ENCODE results near the gene MNAT1.
A peak's percentile ranks its signal among the peaks of the same experiment; 100 is the strongest.

MNAT1 gene

GRCh38 chr14:60893911-60894310 lies 159.3 kb downstream of the MNAT1 start:
- DNase-seq: no peak

GRCh38 chr14:60904381-60904780 lies 169.8 kb downstream of the MNAT1 start:
- DNase-seq: no peak

GRCh38 chr14:60905923-60906322 lies 171.4 kb downstream of the MNAT1 start:
- DNase-seq: no peak

GRCh38 chr14:60915781-60916180 lies 181.2 kb downstream of the MNAT1 start:
- DNase-seq: no peak

- DNase-seq: no peak
These were observed 187.5 kb downstream of the MNAT1 start for GRCh38 chr14:60922050-60922449.

GRCh38 chr14:60925286-60925685 lies 190.7 kb downstream of the MNAT1 start:
- DNase-seq: no peak

GRCh38 chr14:60926002-60926401 lies 191.4 kb downstream of the MNAT1 start:
- no peak for DNase-seq

GRCh38 chr14:60931218-60931617 lies 196.7 kb downstream of the MNAT1 start:
- DNase-seq: no peak

- DNase-seq: no peak
These were observed 199.5 kb downstream of the MNAT1 start for GRCh38 chr14:60933920-60934655.

GRCh38 chr14:60935319-60935718 lies 200.8 kb downstream of the MNAT1 start:
- no peak for DNase-seq

- no peak for DNase-seq
These were observed 209.1 kb downstream of the MNAT1 start for GRCh38 chr14:60943637-60944032.

GRCh38 chr14:60944204-60944603 lies 209.6 kb downstream of the MNAT1 start:
- DNase-seq: no peak

GRCh38 chr14:60945984-60946383 lies 211.4 kb downstream of the MNAT1 start:
- DNase-seq: peak; percentile 19

GRCh38 chr14:60946773-60947172 lies 212.2 kb downstream of the MNAT1 start:
- no peak for DNase-seq

- DNase-seq: no peak
These were observed 217.3 kb downstream of the MNAT1 start for GRCh38 chr14:60951776-60952435.

- no peak for DNase-seq
These were observed 221.6 kb downstream of the MNAT1 start for GRCh38 chr14:60956202-60956601.

- no peak for DNase-seq
These were observed 222.1 kb downstream of the MNAT1 start for GRCh38 chr14:60956632-60957031.

- no peak for DNase-seq
These were observed 223.6 kb downstream of the MNAT1 start for GRCh38 chr14:60958146-60958545.

GRCh38 chr14:60963761-60964160 lies 229.2 kb downstream of the MNAT1 start:
- no peak for DNase-seq

- no peak for DNase-seq
These were observed 230.3 kb downstream of the MNAT1 start for GRCh38 chr14:60964904-60965303.

GRCh38 chr14:60965402-60965801 lies 230.8 kb downstream of the MNAT1 start:
- no peak for DNase-seq

- DNase-seq: no peak
These were observed 233.5 kb downstream of the MNAT1 start for GRCh38 chr14:60968099-60968498.

- DNase-seq: no peak
These were observed 234.1 kb downstream of the MNAT1 start for GRCh38 chr14:60968671-60969070.

- no peak for DNase-seq
These were observed 235.6 kb downstream of the MNAT1 start for GRCh38 chr14:60970146-60970545.

- DNase-seq: no peak
These were observed 236.7 kb downstream of the MNAT1 start for GRCh38 chr14:60971271-60971670.

Data from suppressor macrophage treated with lipopolysaccharide for 4 hours (primary cell).